Dermis microvascular lymphatic vessel endothelial cell (primary cell): ENCODE data around the gene TNFAIP3. TPM values are rescaled to one million over a fixed set of nuclear protein-coding genes. Genes with fewer than 3 reads are reported as not detected.

Experiments used
- DNase-seq, 2 donors: peaks; one replicate each; pipeline versions ENCODE4 v3.0.0 to v3.0.0-alpha.2; 2010; ENCODE audit warnings: low read depth in 2 of 2
- total RNA-seq: library from RNA; depleted of rRNA; stranded (reverse); fragments of >200 nt; gene quantifications from 2 replicates; pipeline ENCODE4 v1.2.1, GENCODE V29; 2014

TNFAIP3 gene
- total RNA-seq, 1 donor from 2014 or later = 2.8 TPM

DNA sequence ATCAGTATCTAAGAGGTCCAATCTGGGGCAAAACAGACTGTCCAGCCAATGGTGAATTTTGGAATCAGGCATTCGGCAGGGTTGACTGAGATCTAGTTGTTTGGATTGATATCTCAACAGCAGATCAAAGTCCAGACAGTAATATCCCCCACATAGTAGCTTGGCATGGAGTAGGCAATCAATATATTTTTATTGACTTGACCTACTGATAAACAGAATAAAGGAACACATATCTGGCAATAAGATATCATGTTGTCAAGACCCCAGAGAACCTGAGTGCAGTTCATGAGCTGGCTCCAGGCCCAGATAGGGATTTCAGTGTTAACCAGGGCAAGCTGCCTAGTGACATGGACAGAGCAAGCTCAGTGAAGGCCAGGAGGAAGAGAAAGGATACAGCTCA is 34.4 kb downstream of the TNFAIP3 start:
- no peak for DNase-seq

DNA sequence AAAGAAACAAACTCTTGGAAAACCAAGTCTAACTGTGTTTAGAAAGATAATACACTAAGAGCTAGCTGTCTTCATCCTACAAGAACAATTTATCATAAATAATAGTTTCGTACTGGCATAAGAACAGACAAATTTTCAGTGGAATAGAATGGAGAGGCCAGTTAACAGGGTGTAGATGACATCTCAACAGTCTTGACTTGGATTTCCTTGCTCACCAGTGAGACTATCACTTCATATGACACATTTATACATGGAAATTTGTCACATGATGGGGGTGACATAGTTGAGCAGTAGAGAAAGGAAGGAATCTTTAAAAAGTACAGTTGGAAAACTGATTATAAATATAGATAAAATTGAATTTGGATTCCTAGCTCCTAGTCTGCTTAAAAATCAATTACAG is 35.6 kb downstream of the TNFAIP3 start:
- DNase-seq = no peak

DNA sequence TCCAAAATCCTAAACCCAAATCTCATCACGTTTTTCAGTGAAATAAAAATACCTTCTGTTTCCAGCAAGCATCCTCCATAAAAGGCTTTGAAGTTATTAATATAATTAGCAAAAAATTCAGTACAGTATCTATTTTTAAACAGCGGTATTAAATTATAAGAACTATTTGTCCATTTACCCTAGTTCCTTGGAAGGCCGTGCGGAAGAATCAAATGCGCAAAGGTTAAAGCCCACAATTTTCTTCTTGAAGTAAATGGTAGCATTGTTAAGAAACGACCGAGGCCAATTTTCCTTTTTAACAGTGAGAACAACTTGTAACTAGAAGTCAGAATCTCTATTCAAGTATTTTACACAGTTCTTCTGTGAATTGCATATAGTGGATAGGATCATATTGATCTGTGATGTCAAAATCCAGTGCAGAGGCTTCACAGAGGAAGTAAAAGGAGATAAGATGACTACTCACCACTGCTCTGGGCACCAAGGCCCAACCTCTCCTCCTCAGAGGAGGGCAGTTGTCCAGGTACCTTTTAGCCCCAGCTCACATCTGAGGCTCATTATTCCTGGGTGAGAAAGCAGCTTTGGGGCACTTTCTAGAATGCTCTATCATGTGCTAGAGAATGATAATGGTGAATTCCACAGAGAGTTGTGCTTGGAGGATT is 36.3 kb downstream of the TNFAIP3 start:
- DNase-seq = no peak

DNA sequence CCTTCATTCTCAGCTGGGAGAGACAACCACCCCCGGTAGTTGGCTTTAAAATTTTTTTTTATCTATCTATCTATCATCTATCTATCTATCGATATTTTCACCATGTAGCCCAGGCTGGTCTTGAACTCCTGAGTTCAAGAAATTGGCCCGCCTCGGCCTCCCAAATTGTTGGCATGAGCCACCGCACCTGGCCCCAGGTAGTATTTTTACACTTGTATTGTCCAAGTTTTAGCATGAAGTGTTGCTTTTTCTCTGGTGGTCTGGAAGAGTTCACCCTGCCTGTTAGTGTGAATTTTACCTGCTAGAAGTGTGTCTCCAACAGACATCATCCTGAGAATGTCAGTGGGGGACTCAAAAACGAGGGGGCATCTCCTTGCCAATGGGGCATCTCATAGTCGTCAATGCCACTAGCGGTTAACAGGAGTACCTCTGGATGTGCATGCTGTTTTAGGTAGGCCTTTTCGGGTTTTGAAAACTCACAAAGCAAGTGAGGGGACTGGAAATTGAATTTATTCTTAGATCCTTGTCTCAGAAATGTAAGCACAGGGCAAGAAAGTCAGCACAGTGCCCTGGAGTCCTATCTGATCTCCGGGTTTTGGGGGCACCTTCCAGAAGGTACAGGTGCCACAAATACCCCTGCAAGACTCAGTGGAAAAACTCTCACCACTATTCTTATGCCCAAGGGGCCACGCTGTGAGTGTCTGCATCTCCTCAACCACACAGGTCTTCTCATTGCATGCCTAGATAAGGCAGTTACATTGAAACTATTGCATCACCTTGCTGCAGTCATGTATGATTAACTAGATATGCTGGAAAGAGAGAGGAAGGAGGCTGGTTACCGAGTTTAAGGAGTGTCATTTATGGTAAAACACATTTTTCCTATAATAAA is 37.1 kb downstream of the TNFAIP3 start:
- DNase-seq = no peak

DNA sequence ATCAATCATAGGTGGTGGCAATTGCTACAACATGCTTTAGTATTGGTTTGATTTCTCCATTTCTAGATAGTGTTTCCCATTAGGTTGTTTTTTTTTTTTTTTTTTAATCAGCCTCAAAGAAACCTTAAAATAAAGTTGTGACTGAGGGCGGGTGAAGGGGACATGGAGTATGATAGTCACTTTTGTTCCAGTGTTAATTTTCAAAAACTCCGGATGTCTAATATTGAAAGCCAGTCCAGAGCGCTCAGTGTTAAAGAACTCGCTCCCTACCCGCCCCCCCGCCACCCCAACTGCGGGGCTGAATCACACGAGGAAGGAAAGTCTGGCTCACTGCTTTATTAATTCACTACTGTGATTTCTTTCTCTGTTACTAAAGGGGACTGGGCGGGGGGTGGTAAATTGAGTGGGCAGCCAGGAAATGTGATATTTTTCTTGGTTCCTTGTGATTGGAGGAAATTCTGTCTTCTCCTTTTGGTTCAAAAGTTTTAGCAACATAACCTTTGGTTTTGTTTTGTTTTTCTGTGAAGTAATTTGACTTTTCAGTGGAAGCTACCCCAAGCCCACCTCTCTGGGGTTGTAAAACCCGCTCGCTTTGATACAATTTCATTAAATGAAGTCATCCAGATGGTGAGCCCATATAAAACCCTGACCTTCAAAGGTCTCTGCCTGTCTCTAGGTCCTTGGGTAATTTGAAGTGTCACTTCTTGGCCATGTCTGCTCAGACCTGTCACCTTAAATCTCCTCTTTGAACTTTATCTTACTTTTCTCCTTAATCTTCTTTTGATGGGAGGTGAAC is 38.0 kb downstream of the TNFAIP3 start:
- DNase-seq = peak in 1 of 2 donors; percentile 61

DNA sequence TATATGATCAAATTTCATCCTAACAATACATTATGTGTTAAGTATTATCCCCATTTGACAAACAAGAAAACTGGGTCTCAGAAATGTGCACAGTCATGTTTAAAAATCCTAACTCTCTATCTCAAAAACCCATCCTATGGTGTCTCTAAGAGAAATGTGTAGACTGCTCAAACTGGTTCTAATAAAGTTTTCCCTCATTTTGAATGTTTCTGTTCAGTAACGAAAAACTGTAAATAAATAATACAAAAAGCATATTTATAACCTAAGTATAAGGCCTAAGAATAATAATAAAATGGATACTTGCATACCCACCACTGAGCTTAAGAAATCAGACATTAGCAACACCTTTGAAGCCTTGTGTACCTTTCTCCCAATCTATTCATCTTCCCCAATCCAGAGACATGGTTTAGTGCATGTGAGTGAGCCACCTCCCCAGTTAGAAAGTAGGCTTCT is 39.0 kb downstream of the TNFAIP3 start:
- no peak for DNase-seq

DNA sequence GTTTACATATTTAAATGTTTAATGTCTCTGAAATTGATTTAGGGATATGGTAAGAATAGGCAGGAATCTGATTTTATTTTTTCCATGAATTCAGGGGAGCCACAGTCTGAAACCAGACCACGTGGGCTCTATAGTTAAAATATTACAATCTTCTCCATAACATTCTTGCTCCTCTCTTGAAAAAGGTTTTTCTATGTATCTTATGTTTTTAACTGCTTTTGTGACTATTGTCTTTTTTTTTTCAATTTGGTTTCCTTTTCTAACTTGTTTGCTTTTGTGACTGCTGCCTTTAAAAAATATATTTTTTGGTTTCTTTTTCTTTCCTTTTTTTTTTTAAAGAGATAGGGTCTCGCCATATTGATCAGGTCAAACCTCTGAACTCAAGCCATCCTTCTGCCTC is 40.1 kb downstream of the TNFAIP3 start:
- DNase-seq = no peak

DNA sequence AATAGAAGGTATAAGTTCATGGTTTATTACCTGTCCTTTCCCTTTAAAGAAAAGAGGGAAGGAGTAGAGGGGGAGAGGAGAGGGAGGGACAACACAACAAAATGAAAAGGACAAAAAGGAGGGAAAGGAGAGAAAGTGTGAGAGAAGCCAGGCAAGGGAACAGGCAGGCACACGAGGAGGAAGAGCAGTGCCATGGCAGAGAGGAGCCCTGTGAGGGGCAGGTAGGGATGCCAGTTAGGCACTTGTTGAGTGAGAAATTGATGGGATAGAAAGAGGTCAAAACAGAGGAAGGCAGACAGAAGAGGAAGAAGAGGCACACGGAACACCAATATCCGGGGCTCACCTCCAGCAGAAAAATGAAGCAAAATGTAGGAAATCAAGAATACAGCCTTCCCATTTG is 42.5 kb downstream of the TNFAIP3 start:
- DNase-seq = no peak

DNA sequence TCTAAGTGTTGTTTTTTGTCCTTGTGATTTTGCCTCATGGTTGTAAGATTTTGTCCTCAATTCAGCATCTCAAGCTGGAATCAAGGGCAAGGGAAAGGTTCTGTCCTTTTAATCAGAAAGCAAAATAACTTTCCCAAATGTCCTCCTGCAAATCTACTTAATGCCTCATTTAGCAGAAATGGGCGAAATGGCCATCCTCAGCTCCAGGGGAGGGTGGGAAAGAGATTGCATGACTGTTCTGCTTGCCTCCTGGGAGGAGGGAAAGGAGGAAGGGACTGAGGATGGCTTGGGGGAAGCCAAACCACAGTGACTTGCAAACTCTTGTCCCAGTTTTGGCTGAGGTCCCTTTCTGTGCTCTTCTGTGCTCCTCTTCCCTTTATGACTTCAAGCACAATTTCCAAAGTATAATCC is 43.4 kb downstream of the TNFAIP3 start:
- no peak for DNase-seq

DNA sequence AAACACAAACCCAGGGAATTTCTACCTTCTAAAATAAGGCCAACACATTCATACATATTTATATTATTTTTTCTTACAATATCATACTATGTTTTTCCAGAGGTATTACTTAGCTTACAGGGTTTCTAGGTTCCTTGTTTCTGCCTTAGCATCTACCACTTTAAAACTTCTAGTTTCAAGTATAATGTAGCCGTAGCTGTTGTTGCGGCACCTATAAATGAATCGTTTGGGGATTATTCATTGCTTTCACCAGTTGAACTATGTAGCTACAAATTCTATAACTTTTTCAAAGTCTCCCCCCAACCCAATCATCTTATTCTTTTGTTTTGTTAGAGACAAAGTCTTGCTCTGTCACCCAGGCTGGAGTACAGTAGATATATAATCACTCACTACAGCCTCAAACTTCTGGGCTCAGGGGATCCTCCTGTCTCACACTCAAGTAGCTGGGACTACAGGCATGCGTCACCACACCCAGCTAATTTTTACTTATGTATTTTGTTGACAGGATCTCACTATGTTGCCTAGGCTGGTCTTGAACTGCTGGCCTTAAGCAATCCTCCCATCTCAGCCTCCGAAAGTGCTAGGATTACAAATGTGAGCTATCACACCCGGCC is 43.9 kb downstream of the TNFAIP3 start:
- DNase-seq = no peak

DNA sequence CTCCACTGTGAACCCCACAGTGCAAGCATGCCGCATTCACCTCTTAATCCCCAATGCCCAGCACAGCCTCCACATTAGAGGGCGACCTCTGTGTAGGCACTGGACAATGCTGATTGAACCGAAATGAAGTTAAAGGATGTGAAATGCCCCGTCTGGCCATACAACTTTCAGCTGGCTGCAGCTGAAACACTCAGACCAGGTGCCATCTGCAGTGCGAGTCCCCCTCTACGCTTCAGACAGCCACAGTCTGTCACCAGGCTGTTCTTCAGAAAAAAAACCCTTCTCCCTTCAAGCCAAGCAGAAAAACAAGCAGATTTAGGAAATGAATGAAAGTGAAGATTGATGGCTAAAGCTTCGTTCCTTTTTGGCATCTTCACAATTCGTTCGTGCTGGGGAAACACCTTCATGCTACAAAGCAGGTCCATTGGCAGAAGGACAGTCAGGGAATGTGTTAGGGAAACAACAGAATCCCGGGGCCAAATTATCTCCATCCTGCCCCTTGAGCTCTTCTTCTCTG is 44.7 kb downstream of the TNFAIP3 start:
- DNase-seq = peak in 1 of 2 donors; percentile 15

DNA sequence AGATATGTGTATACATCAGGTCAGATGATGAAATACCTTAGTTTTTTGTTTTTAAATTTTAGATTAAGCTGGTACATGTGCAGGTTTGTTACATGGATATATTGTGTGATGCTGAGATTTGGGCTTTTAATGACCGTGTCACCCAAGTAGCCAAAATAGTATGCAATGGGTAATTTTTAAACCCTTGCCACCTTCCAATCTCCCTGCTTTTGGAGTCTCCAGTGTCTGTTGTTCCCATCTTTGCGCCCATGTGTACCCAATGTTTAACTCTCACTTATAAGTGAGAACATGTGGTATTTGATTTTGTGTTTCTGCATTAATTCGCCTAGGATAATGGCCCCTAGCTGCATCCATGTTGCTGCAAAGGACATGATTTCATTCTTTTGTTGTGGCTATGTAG is 45.8 kb downstream of the TNFAIP3 start:
- DNase-seq = no peak

DNA sequence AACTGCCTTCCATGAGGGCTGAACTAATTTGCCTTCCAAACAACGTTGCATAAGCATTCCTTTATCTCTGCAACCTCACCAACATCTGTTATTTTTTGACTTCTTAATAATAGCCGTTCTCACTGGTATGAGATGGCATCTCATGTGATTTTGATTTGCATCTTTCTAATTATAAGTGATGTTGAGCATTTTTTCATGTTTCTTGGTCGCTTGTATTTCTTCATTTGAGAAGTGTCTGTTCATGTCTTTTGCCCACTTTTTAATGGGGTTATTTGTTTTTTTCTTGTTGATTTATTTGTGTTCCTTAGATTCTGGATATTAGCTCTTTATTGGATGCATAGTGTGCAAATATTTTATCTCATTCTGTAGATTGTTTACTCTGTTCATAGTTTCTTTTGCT is 46.4 kb downstream of the TNFAIP3 start:
- DNase-seq = no peak

DNA sequence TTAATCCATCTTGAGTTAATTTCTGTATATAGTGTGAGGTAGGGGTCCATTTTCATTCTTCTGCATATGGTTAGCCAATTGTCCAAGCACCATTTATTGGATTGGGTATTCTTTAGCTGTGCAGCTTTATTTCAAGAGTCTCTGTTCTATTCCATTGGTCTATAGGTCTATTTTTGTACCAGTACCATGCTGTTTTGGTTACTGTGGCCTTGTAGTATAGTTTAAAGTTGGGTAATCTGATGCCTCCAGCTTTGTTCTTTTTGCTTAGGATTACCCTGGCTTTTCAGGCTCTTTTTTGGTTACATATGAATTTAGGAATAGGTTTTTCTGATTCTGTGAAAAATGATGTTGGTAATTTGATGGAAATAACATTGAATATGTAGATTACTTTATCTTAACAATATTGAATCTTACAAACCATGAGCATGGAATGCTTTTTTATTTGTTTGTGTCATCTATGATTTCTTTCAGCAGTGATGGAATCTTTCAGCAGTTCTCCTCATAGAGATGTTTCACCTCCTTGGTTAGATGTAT is 47.0 kb downstream of the TNFAIP3 start:
- no peak for DNase-seq

DNA sequence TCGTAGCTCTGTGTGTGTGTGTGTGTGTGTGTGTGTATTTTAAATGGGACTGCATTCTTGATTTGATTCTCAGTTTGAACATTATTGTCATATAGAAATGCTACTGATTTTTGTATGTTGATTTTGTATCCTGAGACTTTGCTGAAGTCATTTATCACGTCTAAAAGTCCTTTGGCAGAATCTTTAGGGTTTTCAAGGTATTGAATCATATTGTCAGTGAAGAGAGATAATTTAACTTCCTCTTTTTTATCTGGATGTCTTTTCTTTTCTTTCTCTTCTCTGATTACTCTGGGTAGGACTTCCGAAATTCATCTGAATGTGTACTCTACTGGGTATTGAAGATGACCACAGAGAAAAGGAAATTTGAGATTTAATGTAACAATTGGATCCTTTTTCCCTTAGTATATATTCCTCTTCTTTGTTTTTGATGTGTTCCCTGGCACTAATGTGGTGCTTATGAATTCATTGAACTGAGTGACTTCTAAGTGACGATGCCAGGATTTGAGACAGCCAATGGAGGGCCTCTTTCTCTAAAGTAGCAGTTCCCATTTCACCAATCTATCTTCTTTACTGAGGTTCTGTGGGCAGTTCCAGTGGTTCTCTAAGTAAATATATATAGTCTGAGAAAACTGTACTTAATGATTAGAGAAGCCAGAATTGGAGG is 47.6 kb downstream of the TNFAIP3 start:
- DNase-seq = no peak

DNA sequence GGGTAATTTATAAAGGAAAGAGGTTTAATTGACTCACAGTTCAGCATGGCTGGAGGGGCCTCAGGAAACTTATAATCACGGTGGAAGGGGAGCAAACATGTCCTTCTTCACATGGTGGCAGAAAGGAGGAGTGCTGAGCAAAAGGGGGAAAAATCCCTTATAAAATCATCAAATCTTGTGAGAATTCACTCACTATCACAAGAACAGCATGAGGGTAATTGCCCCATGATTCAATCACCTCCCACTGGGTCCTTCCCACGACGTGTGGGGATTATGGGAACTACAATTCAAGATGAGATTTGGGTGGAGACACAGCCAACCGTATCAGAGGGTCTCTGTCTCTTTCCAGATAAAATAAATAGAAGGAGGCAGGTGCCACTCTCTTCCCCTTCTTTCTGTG is 48.7 kb downstream of the TNFAIP3 start:
- DNase-seq = no peak

DNA sequence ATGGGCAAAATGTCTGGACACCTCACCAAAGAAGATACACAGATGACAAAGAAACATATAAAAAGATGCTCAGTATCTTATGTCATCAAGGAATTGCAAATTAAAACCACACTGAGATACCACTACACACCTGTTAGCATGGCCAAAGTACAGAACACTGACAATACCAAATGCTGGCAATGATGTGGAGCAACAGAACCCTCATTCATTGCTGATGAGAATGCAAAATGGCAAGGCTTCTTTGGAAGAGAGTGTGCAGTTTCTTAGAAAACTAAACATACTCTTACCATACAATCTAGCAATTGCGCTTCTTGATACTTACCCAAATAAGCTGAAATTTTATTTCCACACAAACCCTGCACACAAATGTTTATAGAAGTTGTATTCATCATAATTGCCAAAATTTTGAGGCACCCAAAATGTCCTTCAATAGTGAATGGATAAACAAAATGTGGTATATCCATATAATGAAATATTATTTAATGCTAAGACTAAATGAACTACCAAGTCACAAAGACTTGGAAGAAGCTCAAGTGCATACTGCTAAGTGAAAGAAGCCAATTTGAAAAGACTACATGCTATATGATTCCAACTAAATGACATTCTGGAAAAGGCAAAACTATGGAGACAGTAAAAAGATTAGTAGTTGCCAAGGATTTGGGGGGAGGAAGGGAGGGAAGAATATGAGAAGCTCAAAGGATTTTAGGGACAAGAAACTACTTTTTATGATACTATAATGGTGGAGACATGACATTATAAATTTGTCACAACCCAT is 50.7 kb downstream of the TNFAIP3 start:
- no peak for DNase-seq

DNA sequence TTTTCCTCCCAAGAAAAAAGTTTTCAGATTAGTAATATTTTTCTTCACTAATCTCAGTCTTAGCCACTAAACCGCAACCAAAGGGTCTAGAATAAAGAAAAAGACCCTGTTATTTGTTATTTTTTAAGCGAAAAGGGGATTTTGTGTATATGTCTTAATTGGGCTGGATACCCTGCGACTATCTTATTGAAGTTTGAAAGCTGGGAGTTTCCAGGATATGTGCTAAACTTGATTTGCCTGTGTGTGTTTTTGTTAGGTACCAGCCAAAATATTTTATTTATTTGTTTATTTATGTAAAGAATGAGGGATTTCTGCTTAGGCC is 52.4 kb downstream of the TNFAIP3 start:
- no peak for DNase-seq

DNA sequence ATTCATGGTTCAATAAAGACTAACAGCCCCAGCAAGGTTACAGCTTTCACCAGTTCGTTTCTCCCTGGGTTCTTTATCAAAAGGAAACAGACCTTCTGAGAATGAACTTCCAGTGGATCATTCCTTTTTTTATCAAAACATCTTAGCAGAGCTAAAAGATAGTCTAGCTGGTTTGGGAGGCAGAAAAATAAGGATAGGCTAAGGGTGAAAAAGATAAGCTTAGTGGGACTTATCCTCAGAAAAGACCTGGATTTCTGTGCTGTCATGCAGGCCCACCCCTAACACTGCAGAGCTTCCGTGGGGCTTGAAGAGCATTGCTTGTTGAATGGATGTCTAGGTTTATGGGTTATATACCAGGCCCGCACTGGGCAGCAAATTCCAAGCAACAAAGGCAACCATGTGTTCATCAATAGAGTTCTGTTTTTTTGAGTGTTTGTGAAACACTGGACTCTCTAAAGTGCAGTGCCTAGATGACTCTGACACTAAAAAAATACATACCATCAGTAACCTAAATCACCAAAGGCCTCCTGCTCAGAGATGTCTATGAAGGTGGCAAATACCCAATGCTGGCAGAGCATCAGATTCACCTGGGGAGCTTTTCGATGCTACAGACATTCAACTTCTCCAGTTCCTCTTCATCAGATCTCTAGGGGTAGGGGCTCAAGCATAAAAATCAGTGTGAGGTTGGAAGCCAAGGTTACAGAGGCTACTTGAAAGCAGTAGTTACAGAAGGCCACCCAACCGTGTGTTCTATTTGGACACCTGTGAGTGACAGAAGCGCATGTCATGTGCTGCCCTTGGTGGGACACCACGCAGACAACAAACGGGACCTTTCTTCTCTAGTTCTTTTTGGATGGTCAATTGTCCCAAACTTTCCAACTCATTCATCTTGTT is 53.0 kb downstream of the TNFAIP3 start:
- DNase-seq = no peak
